ENCODE data around the gene TGFBR3. TPM values are rescaled to one million over a fixed set of nuclear protein-coding genes. Genes with fewer than 3 reads are reported as not detected.

Gene TGFBR3
- total and polyA plus RNA-seq, 5 donors from 2014 or later = 15.8 to 47.5 (median 20.0) TPM

DNA sequence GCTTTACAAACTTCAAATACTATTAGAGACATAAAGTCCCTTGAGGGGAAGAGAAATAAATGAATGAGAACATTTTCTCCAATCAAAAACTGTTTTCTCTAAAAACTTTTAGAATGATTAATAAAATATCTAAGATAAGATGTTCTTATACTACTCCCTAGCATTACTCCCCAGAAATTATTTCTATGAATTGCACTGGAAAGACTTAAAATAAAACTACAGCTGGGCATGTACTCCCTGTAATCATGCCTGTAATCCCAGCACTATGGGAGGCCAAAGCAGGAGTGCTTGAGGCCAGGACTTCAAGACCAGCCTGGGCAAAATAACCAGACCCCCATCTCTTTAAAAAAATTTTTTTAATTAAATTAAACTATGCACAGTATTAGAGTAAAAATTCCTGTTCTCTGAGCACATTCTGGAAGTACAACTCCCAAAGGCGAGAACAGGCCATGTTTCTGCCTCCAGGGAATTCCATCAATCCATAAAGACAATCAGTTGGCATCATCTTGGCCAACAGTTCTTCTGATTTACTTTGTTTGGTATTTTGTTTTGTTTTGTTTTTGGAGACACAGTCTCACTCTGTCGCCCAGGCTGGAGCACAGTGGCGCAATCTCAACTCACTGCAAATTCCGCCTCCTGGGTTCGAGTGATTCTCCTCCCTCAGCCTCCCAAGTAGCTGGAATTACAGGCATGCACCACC is 77.9 kb downstream of the TGFBR3 start:
- no peaks in the 10 kb centered on the region for H3K36me3 ChIP-seq (ENCODE audit: control insufficient read depth, insufficient read depth, low read length)
- H3K27me3 ChIP-seq (ENCODE audit: control insufficient read depth, insufficient read depth, low read length) = no peaks in the 10 kb centered on the region
- no peak for DNase-seq
- H3K27ac Mint-ChIP-seq = peak overlapping the region in 2 of 3 donors; percentile 8 to 30
- no peak overlapping the region for H3K4me3 Mint-ChIP-seq
- ATAC-seq (ENCODE audit: low read depth in 2 of 2) = no peak
- peaks cover 27 to 63% (median 40%) of the 10 kb centered on the region in 4 donors for H3K4me1 Mint-ChIP-seq
- peaks cover 27% of the 10 kb centered on the region for H3K4me1 ChIP-seq (ENCODE audit: control insufficient read depth, insufficient read depth, low read length, poor library complexity, severe bottlenecking)
- H3K9me3 Mint-ChIP-seq = peaks cover 0 to 2% (median 0%) of the 10 kb centered on the region in 7 donors
- no peak overlapping the region for H3K27ac ChIP-seq (ENCODE audit: insufficient read depth, low read length, poor library complexity, severe bottlenecking)
- no peaks in the 10 kb centered on the region for H3K36me3 Mint-ChIP-seq
- no peaks in the 10 kb centered on the region for H3K9me3 ChIP-seq (ENCODE audit: control insufficient read depth in 2 of 2, low read length in 2 of 2)
- no peak overlapping the region for H3K4me3 ChIP-seq (ENCODE audit: low read depth, low read length)
- H3K27me3 Mint-ChIP-seq = peaks cover 5% of the 10 kb centered on the region

DNA sequence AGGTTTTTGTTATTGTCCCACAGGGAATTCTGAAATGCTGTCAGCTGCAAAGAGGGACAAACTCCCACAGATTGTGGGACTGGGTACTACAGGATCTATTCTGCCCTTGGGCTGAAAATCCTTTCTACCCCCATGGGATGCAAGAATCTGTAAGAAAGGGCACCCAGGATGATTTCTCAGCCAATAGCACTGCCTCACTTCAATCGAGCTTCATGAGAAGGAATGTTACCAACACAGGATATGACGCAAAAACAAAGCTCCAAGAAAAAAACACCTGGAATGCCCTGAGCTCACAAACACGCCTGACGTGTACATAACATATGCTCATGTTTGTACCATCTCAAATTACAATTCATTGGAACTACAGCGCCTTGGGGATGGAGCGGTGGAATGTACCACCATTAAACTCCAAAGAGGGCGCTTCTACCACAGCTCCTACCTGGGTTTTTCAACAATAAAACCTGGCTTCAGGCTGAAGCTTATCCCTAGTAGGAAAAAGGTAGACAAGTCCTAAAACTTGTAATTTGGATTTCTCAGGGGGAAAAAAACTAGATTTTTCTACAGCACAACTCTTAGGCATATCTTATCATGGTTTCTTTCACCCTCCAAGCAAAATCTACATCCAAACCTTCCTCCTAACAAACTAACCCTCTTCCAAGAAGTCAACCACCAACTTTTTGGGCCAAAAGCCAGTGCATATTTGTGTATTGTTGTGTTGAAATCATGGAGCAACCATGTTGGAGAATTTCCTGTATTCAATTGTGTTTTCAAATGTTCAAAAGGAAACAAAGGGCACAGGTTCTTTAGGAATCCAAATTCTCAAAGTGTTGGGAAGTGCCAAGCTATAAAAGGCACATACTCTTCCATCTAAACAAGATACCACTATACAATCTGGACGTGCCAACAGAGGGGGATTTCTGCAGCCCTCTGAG is 78.9 kb downstream of the TGFBR3 start:
- Mint-ChIP-seq H3K36me3 (no peaks in the 10 kb centered on the region), H3K4me1 (peaks cover 27 to 69% (median 45%) of the 10 kb centered on the region in 4 donors), H3K4me3 (no peak overlapping the region), H3K27me3 (peaks cover 5% of the 10 kb centered on the region), H3K27ac (peak overlapping the region; percentile 81 to 96 (median 89)), H3K9me3 (peaks cover 0 to 2% (median 0%) of the 10 kb centered on the region in 7 donors)
- no peak for ATAC-seq (ENCODE audit: low read depth in 2 of 2)
- peaks cover 33% of the 10 kb centered on the region for H3K4me1 ChIP-seq (ENCODE audit: control insufficient read depth, insufficient read depth, low read length, poor library complexity, severe bottlenecking)
- no peaks in the 10 kb centered on the region for H3K36me3 ChIP-seq (ENCODE audit: control insufficient read depth, insufficient read depth, low read length)
- no peaks in the 10 kb centered on the region for H3K9me3 ChIP-seq (ENCODE audit: control insufficient read depth in 2 of 2, low read length in 2 of 2)
- no peak for DNase-seq
- H3K27me3 ChIP-seq (ENCODE audit: control insufficient read depth, insufficient read depth, low read length) = no peaks in the 10 kb centered on the region
- no peak overlapping the region for H3K27ac ChIP-seq (ENCODE audit: insufficient read depth, low read length, poor library complexity, severe bottlenecking)
- no peak overlapping the region for H3K4me3 ChIP-seq (ENCODE audit: low read depth, low read length)

GRCh38 chr1:91806181-91806768 is 79.7 kb downstream of the TGFBR3 start:
- DNase-seq = no peak
- peaks cover 5% of the 10 kb centered on the region for H3K27me3 Mint-ChIP-seq
- no peak overlapping the region for H3K4me3 Mint-ChIP-seq
- Histone ChIP-seq H3K4me3 (ENCODE audit: low read depth, low read length) (no peak overlapping the region), H3K36me3 (ENCODE audit: control insufficient read depth, insufficient read depth, low read length) (no peaks in the 10 kb centered on the region), H3K4me1 (ENCODE audit: control insufficient read depth, insufficient read depth, low read length, poor library complexity, severe bottlenecking) (peaks cover 33% of the 10 kb centered on the region), H3K27ac (ENCODE audit: insufficient read depth, low read length, poor library complexity, severe bottlenecking) (peak overlapping the region; percentile 94), H3K27me3 (ENCODE audit: control insufficient read depth, insufficient read depth, low read length) (no peaks in the 10 kb centered on the region), H3K9me3 (ENCODE audit: control insufficient read depth in 2 of 2, low read length in 2 of 2) (no peaks in the 10 kb centered on the region)
- peak overlapping the region; percentile 78 to 99 (median 96) for H3K27ac Mint-ChIP-seq
- peaks cover 0 to 2% (median 0%) of the 10 kb centered on the region in 7 donors for H3K9me3 Mint-ChIP-seq
- peaks cover 24 to 65% (median 41%) of the 10 kb centered on the region in 4 donors for H3K4me1 Mint-ChIP-seq
- ATAC-seq (ENCODE audit: low read depth in 2 of 2) = no peak
- H3K36me3 Mint-ChIP-seq = no peaks in the 10 kb centered on the region

- Histone ChIP-seq H3K27ac (ENCODE audit: insufficient read depth, low read length, poor library complexity, severe bottlenecking) (peak overlapping the region; percentile 94), H3K4me3 (ENCODE audit: low read depth, low read length) (peak overlapping the region; percentile 78), H3K9me3 (ENCODE audit: control insufficient read depth in 2 of 2, low read length in 2 of 2) (no peaks in the 10 kb centered on the region), H3K27me3 (ENCODE audit: control insufficient read depth, insufficient read depth, low read length) (no peaks in the 10 kb centered on the region), H3K4me1 (ENCODE audit: control insufficient read depth, insufficient read depth, low read length, poor library complexity, severe bottlenecking) (peaks cover 30% of the 10 kb centered on the region), H3K36me3 (ENCODE audit: control insufficient read depth, insufficient read depth, low read length) (no peaks in the 10 kb centered on the region)
- peak in 2 of 3 donors; percentile 19 to 24 for DNase-seq
- peaks cover 18 to 58% (median 36%) of the 10 kb centered on the region in 4 donors for H3K4me1 Mint-ChIP-seq
- no peak for ATAC-seq (ENCODE audit: low read depth in 2 of 2)
- H3K27ac Mint-ChIP-seq = peak overlapping the region; percentile 95 to 99 (median 96)
- H3K36me3 Mint-ChIP-seq = no peaks in the 10 kb centered on the region
- H3K27me3 Mint-ChIP-seq = peaks cover 5% of the 10 kb centered on the region
- peaks cover 0 to 2% (median 0%) of the 10 kb centered on the region in 7 donors for H3K9me3 Mint-ChIP-seq
- peak overlapping the region in 2 of 4 donors; percentile 8 to 61 for H3K4me3 Mint-ChIP-seq
These were observed 80.6 kb downstream of the TGFBR3 start for GRCh38 chr1:91805311-91805801.

- H3K4me3 Mint-ChIP-seq = peak overlapping the region; percentile 71 to 85 (median 78)
- Histone ChIP-seq H3K4me3 (ENCODE audit: low read depth, low read length) (peak overlapping the region; percentile 78), H3K27me3 (ENCODE audit: control insufficient read depth, insufficient read depth, low read length) (no peaks in the 10 kb centered on the region), H3K27ac (ENCODE audit: insufficient read depth, low read length, poor library complexity, severe bottlenecking) (peak overlapping the region; percentile 94), H3K36me3 (ENCODE audit: control insufficient read depth, insufficient read depth, low read length) (no peaks in the 10 kb centered on the region), H3K4me1 (ENCODE audit: control insufficient read depth, insufficient read depth, low read length, poor library complexity, severe bottlenecking) (peaks cover 30% of the 10 kb centered on the region), H3K9me3 (ENCODE audit: control insufficient read depth in 2 of 2, low read length in 2 of 2) (no peaks in the 10 kb centered on the region)
- H3K36me3 Mint-ChIP-seq = no peaks in the 10 kb centered on the region
- peaks cover 0 to 2% (median 0%) of the 10 kb centered on the region in 7 donors for H3K9me3 Mint-ChIP-seq
- H3K27ac Mint-ChIP-seq = peak overlapping the region; percentile 96 to 99 (median 97)
- peaks cover 18 to 55% (median 35%) of the 10 kb centered on the region in 4 donors for H3K4me1 Mint-ChIP-seq
- ATAC-seq (ENCODE audit: low read depth in 2 of 2) = peak; percentile 59 to 63
- peaks cover 5% of the 10 kb centered on the region for H3K27me3 Mint-ChIP-seq
- peak; percentile 71 to 88 (median 81) for DNase-seq
These were observed 81.4 kb downstream of the TGFBR3 start for GRCh38 chr1:91804546-91805023.

GRCh38 chr1:91803847-91804545 is 82.0 kb downstream of the TGFBR3 start:
- Mint-ChIP-seq H3K9me3 (peaks cover 0 to 2% (median 0%) of the 10 kb centered on the region in 7 donors), H3K27me3 (peaks cover 5% of the 10 kb centered on the region), H3K27ac (peak overlapping the region; percentile 96 to 99 (median 97)), H3K4me1 (peaks cover 13 to 49% (median 31%) of the 10 kb centered on the region in 4 donors), H3K36me3 (no peaks in the 10 kb centered on the region), H3K4me3 (peak overlapping the region; percentile 71 to 85 (median 78))
- Histone ChIP-seq H3K36me3 (ENCODE audit: control insufficient read depth, insufficient read depth, low read length) (no peaks in the 10 kb centered on the region), H3K27ac (ENCODE audit: insufficient read depth, low read length, poor library complexity, severe bottlenecking) (peak overlapping the region; percentile 94), H3K4me1 (ENCODE audit: control insufficient read depth, insufficient read depth, low read length, poor library complexity, severe bottlenecking) (peaks cover 30% of the 10 kb centered on the region), H3K9me3 (ENCODE audit: control insufficient read depth in 2 of 2, low read length in 2 of 2) (no peaks in the 10 kb centered on the region), H3K27me3 (ENCODE audit: control insufficient read depth, insufficient read depth, low read length) (no peaks in the 10 kb centered on the region), H3K4me3 (ENCODE audit: low read depth, low read length) (peak overlapping the region; percentile 78)
- ATAC-seq (ENCODE audit: low read depth in 2 of 2) (peak; percentile 71), DNase-seq (peak; percentile 42 to 84 (median 80))
